HG03045 (cell line): Measurements from ENCODE around the gene GLRA3.
"Not testable (repeated sequence)": the region's sequence is repeated elsewhere in the genome, so short reads cannot be mapped to it uniquely, and the experiment has no call there.

Source experiments
- ATAC-seq: cut with Tn5 transposase; IDR thresholded peaks from one replicate; pipeline ENCODE4 v1.9.1; 2021; ENCODE audit warnings: mild to moderate bottlenecking, moderate library complexity; ENCODE audit not compliant: unreplicated experiment

The GLRA3 gene

DNA sequence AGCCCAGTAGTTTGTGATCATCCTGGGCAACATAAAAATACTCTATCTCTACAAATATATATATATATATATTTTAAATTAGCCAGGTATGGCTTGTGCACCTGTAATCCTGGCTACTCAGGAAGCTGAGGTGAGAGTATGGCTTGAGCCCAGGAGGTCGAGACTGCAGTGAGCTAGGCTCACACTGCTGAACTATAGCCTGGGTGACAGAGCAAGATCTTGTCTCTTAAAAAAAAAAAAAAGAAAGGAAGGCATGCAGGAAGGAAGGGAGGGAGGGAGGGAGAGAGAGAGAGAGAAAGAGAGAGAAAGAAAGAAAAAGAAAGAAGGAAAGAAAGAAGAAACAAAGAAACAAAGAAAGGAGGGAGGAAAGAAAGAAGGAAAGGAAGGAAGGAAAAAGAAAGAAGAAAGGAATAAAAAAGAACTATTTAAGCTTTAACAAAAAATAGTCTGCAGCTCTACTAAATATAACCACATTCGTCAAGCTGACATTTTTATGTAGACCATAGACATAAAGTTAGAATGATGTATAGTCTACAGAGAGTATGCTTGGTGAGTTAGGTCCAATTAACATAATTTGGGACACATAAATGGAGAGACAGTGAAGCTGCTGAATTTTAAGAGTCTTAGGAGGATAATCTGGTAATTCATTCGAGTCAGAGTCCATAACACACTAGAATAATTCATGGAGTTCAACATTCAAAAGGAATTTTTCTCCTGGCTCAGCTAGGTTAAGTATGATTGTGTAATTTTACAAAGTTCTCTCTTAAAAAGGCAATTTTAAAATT, 111.9 kb downstream of the GLRA3 start:
- no peak for ATAC-seq

DNA sequence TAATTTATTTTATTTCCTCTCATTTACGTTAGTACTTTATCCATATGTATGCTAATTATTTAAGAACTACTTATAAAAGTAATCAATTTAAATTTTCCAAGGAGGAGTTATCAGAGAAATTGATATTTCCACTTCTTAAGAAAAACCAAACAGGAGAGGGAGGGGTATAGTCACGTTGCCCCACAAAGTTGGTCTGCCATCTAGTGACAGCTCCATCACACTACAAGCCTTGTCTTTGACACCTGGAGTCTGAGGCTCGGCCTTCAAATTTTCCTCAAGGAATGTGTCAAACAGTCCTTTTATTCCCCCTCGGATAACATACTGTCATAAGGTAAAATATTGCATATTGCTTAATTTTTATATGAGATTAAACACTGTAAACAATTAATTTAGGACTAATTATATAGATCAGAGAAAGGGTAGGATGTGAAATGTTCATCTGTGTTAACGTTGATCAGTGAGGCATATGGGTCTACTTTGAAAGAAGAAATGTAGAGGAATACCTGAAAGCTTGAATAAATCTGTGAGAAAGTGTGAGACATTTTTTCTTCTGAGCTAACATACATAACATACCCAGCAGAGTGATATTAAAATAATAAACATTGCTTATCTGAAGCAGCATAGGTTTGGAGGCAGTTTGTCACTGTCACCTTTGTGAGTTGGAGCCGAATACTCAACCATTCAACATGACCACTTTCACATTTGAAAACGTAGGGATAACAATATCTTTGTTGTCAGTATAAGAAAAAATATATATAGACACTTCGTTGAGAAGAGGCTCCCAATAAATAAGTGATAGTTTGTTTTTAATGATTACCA, 114.4 kb downstream of the GLRA3 start:
- peak; percentile 86 for ATAC-seq

DNA sequence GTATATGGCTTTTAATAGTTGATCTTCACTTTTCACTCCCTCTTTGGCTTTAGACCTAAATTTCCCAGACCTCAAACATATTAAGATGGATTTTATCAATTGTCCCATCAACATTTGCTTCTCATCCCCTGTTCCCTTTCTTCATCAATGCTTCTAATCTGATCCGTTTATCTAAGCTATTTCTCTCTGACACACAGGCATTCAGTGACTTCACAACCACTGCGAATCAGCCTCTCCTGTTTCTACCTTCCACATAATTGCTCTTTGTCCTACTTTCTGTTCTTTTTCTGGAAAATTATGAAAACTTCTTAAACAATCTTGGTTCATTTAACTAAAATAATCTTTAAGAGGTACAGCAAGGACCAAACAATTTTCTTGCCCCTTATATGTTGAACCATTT, 115.2 kb downstream of the GLRA3 start:
- ATAC-seq = no peak

DNA sequence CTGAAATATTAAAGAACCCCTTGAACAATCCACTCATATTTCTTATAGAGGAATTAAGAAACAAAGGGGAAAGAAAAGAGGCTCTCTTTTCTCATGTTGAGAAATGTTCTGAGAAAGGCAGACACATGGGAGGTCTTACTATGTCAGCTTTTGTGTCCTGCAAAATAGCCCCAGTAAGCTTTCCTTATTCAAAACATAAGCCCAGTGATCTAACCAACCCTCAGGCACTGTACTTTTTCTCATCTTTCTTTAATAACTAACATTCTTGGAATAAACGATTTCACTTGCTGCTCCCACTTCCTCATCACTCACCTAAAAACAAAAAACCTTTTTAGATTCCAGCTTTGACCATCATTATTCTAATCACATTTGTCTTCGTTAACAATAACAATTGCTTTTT, 115.9 kb downstream of the GLRA3 start:
- no peak for ATAC-seq

DNA sequence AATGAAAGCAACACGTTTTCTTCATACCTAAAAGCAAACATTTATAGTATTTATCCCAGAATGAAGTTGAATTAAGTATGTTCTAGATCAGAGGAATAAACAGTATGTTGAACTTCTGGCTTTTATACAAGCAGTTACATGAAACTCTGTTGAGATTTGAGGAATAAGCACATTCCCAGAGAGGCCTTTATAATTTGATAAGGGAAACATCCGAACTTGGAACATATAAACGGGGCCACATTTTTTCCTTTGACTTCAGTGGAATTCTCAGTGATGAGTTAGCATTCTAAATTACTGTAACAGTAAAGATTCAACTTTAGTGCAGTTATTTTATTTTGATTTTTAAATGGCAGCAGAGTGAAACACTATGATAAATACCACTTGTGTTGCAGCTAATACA, 119.5 kb downstream of the GLRA3 start:
- no peak for ATAC-seq

DNA sequence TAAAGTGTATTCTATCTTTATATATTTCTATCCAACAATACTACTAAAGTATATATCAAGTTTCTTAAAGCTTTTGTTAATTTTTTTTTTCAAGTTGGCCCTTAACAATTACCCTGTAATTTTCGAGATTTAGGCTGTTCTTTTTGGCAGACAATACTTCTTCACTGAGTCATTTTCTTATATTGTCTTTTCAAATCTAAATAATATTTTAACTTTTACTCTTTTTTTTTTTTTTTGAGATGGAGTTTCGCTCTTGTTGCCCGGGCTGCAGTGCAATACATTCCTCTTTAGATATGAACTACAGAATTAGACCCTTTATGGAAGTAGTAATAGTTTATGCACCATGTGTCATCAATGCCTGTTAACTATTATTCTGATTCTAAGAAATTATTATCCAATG, 120.7 kb downstream of the GLRA3 start:
- ATAC-seq = no peak

DNA sequence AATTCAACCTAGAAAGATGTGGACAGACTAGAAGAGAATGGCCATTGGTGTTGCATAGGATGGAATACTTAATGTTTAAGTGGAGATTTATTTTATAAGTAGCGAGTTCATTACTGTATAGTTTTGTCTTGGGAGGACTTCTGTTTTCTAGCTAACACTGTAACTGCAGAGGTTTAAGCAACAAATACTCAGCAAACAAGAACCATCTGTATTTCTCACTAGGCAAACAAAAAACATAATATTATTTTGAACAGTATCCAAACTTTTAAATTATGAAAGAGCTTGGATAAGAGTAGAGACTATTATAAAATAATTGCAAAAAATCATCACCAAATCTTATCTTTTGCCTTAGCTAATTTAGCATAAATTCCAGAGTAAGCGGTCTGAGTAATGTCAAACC, 121.1 kb downstream of the GLRA3 start:
- no peak for ATAC-seq

DNA sequence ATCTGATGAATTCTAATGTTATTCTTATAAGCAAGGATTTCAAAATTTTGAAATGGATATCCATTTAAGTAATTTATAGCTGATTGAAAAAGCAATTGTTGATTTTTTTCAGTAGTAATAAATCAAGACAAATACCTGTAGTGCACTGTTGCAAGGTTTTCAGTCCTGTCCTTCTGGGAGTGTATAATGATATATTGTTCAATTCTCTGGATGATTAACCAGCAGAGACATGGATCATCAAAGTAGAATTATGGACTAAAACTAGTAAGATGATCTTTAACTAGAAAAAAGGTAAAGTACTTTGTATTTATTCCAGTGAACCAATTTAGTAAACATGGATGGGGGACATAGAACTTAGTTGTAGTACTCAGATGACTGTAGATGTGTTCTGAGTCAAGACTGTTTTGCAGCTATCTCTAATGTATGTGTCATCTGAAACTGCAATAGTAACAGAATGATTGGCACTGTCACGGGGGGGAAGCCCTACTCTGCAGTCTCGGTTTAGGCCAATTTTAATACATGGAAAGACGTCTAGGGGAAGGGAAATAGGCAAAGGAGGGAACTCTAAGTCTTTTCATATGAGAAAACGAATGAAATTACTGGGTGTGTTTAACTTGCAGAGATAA, 121.9 kb downstream of the GLRA3 start:
- peak; percentile 99 for ATAC-seq

DNA sequence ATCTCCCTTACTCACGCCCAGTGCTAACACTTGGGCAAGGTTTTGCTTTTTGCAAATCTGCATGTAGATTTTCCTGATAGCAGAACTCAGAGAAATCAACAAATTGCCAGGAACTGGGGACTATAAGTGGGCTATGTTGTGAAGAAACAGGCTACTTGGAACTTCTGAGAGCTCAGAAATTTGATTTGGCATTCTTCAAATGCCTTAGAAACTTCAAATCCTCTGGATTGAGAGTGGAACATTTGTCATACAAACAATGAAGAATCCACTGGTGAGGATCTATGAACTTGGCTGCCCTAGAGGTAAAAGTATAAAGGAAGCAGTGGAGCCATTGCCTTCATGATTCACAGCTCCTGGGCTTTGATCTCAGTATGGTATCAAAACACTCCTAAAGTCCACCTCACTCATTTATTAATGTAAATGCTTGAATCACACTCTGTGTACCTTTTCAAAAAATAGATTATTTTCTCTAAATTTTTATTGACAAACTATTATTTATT, 126.0 kb downstream of the GLRA3 start:
- ATAC-seq = no peak

DNA sequence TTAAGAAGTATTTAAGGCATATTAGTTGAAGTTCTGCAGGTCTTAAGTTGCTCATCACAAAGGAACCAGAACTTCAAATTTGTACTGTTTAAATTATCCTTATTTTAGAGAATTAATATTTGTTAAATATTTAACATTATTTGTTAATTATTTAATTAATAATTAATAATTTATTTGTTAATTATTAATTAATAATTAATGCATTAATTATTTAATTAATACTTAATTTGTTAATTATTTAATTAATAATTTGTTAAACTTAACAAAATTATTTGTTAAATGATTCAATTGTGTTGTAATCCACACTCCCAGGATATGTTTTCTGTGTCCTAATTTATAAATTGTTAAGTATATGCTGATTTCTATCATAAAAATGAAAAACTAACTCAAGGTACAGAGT, 129.4 kb downstream of the GLRA3 start:
- ATAC-seq = no peak

DNA sequence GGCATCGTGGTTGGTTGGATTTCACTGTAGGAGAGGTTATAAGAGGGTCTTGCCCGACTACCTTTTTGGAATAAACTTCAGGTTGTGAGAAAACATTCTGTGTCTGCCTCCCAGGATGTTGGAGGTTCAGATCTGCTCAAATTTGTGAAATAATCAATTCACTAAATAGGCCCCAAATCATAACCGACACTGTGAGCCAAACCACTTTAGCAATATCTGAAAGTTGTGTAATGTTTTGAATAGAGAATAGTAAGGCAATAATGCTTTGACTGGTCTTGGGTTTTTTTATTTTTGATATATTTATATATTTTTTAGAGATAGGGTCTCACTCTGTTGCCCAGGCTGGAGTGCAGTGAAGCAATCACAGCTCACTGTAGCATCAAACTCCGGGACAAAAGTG, 131.2 kb downstream of the GLRA3 start:
- ATAC-seq = no peak

DNA sequence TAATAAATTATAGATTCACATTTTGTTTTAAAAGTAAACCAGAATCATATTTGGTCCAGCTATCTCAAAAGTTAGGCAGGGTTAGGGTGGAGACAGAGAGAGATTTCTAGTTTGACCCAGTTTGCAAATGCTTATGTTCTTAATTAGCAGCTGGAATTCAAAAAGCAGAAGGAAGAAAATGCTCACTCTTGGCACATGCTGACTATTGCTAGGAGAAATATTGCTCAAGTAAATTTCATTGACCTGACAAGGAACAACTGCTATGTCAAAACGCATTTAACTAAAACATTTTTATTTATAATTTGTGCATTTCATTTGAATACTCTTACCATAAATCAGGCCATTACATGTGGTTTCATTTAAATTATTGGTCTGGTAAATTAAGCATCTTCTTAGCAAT, 131.8 kb downstream of the GLRA3 start:
- ATAC-seq = no peak

DNA sequence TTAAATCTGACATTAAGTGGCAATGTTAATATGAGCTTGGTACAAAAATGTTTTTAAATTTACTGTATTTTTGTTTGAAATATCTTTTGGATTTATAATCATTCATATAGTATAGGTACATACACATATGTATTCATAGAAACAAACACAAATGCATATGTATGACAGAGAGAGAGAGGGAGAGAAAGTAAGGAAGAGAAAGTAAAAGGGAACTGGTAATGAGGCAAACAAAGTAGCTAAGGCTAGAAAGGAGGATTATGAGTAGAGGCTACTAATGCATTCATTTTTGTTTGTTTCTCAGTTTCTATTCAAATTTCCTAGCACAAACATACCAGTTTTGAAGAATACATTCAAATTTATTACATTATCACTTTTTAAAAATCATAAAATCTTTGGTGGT, 132.4 kb downstream of the GLRA3 start:
- ATAC-seq = no peak

DNA sequence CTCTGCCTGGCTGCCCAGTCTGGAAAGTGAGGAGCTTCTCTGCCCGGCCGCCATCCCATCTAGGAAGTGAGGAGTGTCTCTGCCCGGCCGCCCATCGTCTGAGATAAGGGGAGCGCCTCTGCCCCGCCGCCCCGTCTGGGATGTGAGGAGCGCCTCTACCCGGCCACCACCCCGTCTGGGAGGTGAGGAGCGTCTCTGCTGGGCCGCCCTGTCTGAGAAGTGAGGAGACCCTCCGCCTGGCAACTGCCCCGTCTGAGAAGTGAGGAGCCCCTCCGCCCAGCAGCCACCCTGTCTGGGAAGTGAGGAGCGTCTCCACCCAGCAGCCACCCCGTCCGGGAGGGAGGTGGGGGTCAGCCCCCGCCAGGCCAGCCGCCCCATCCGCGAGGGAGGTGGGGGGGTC, 137.2 kb downstream of the GLRA3 start:
- not testable (repeated sequence) for ATAC-seq

DNA sequence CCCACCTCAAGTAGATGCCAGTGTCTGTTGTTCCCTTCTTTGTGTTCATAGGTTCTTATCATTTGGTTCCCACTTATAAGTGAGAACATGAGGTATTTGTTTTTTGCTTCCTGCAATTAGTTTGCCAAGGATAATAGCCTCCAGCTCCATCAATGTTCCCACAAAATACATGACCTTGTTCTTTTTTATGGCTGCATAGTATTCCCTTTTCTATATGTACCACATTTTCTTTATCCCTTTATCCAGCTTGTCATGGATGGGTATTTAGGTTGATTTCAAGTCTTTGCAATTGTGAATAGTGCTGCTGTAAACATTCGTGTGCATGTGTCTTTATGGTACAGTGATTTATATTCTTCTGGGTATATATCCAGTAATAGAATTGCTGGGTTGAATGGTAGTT, 138.4 kb downstream of the GLRA3 start:
- no peak for ATAC-seq

DNA sequence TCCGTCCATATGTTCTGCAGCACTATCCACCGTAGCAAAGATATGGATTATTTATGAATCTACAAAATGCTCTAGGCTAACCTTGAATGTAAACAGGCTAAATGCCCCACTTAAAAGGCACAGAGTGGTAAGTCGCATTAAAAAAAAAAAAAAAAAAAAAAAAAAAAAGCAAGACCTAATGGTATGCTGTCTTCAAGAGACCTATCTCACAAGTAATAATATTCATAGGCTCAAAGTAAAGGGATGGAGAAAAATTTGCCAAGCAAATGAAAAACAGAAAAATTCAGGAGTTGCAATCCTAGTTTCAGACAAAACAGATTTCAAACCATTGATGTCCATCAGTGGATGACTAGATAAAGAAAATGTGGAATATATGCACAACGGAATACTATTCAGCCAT, 139.4 kb downstream of the GLRA3 start:
- ATAC-seq = no peak

DNA sequence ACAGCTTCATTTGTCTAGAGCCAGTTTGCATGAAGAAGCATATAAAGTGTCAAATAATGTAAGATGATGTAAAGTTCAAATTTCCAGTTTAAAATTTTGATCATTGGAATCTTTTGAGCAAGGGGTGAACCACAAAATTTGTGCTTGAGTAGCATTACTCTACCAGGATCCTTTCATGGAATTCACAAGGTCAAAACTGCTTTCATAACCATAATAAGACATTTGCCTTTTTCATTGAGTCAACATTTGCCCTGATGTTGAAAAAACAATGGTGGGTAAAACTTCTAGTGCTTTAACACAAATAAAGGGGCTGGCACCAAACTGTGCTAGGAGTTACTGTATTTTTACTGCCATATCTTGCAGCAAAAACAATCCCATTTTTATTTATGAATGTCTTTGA, 142.2 kb downstream of the GLRA3 start:
- no peak for ATAC-seq

DNA sequence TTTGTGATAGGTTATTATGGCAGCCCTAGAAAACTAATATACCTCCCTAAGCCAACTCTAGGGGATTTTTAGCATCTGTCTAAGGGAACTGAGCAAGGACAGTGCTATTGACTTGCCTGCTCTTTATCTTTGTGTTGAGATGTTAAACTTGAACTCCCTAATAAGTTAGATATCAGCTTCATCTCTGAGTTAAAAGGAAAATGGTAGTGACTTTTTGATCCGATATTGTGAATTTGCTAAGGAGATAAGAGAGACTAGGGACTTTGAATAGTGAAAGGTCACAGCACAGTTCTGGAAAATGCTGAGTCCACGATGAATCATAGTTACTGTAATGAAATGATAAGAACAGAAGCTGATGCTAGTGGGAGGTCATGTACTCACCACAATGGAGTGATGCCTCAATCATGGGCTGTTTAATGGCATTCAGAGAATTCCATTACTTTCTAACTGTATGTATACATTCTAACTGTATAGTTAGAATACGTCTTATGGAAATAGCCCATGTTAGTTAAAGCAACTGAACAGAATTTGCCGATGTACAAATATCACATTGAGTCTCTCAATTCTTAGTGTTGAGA, 147.2 kb downstream of the GLRA3 start:
- ATAC-seq = no peak

DNA sequence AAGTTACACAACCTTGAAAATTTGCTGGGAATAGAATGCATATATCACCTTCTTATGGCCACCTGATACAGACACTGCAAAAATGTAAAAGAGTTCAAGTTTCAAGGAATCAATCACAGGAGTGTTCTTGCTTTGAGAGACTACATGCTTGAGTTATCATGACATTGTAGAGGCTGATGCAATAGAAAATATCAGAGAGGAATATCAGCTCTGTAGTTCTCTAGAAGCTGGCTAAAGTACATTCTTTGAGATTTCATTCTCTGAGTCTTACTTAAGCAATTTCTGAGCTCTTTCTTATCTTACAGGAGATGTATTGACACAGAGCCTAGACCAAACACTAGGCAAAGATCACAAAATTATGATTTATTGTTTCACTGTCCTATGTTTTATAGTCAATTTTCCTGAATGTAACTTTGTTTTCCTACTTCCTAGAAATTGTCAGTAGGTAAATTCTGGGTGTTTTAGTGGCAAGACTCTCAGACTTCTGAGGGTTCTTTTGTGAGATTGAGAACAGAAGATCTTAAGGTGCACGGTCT, 154.7 kb downstream of the GLRA3 start:
- no peak for ATAC-seq

DNA sequence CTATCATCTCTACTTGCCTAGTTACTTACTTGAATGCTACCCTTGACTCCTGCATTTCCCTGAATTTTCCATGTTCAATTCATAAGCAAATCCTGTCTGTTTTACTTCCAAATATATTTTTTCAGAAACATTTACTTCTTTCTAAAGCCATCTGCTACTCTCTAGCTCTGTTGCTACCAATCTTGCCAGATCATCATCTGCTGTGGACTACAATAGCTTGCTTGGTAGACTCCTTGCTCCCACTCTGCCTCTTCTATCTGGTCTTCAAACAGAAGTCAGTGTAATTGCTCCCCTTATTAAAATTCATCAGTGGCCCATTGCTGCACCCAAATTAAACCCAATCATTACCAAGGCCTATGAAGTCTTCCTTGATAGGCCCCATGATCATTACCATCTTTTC, 155.2 kb downstream of the GLRA3 start:
- no peak for ATAC-seq

DNA sequence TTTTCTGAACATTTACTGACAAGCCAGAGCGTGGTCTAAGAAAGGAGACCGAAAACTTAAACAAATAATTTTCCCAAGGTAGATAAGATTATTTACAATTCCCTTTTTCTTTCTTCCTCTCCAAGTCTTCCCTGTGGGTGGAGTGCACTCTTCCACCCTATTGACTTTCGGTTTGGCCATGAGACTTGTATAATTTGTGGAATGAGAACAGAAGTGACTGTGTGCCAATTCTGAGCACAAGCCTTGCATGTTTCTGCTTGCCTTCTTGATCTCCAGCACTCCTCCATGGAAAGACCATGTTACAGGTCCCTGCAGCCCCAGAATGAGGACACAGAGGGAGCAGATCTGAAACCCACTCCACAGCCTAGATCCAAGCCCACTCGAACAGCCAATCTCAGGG, 156.8 kb downstream of the GLRA3 start:
- ATAC-seq = no peak
